Measurements from ENCODE around the gene CD22.

The CD22 gene

DNA sequence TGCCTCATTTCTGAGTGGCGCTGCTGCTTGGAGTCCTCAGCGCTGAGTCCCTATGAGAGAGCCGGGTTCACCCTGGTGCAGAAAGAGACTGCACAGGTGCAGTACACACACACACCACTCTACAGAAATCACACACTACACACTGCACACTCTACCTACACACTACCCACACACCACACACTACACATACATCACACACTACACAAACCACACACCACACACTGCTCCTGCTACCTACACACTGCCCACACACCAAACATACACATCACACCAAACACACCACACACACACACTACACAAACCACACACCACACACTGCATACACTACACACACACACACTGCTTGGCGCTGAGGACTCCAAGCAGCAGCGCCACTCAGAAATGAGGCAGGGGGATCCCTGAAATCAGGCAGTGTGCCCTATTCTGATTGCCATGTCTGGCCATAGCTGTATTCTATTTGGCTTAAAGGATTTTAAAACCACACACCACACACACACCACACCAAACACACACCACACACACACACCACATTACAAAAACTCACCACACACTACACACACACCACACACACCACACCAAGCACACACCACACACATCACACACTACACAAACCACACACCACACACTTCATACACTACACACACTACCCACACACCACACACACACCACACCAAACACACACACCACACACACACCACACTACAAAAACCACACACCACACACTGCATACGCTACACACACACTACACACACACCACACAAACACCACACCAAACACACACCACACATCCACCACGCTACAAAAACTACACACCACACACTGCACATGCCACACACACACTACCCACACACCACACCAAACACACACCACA lies 32.1 kb upstream of the CD22 start:
- DNase-seq: no peak

- DNase-seq: no peak
These were observed 31.5 kb upstream of the CD22 start for GRCh38 chr19:35297515-35297848.

- no peak for DNase-seq
These were observed 31.1 kb upstream of the CD22 start for GRCh38 chr19:35297922-35298321.

GRCh38 chr19:35298561-35298972 lies 30.4 kb upstream of the CD22 start:
- DNase-seq: no peak

- DNase-seq: no peak
These were observed 29.3 kb upstream of the CD22 start for GRCh38 chr19:35299523-35300338.

DNA sequence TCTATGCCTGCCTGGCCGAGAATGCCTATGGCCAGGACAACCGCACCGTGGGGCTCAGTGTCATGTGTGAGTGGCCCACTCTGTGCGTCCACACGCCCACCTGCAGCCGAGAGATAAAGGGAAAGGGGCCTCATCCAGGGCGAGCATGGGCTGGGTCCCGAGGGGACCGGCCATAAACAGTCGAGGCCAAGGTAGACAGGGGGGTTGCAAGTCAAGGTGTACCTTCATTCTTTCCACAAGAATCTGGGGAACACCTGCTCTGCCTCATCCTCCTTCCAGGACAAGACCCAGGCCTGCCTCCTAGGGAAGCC lies 28.7 kb upstream of the CD22 start:
- DNase-seq: no peak

GRCh38 chr19:35301961-35302360 lies 27.0 kb upstream of the CD22 start:
- DNase-seq: no peak

- no peak for DNase-seq
These were observed 26.5 kb upstream of the CD22 start for GRCh38 chr19:35302446-35302845.

- no peak for DNase-seq
These were observed 25.6 kb upstream of the CD22 start for GRCh38 chr19:35303357-35303915.

- DNase-seq: no peak
These were observed 25.0 kb upstream of the CD22 start for GRCh38 chr19:35304036-35304435.

DNA sequence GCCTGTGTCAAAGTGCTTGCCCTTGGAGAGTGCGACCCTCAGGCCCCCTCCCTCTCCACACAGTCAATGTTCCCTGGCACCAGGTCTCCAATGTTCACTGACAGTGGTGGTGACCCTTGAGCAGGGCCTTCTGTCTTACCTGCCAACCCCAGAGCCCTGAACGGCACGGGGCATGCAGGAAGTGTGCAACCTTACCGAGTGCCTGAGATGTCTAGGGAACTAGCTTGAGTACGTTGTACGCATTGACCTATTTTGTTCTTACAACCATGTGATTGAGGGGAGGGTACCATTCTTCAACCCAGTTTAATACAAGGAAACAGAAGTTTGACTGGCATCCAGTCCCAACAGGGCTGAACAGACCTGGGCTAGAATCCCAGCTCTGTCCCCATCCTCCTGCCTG lies 23.8 kb upstream of the CD22 start:
- no peak for DNase-seq

GRCh38 chr19:35306473-35307246 lies 22.3 kb upstream of the CD22 start:
- DNase-seq: peak; percentile 92

DNA sequence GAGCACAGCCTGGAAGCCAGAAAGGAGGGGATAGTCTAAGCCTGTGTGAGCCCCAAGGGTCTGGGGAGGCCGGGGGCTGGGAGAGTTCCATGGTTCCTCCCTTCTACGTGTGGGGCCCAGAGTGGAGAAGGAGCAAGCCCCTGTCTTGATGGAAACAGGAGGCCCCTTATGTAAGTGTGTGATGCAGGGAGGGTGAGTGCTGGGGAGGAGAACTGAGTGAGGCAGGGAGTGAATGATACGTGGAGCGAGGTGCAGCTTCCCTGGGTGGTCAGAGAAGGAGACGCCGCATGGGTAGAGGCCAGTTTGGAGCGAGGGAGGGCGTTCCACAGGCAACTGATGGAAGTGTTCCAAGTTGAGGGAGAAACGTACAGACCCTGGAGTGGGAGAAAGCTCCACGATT lies 21.1 kb upstream of the CD22 start:
- no peak for DNase-seq

DNA sequence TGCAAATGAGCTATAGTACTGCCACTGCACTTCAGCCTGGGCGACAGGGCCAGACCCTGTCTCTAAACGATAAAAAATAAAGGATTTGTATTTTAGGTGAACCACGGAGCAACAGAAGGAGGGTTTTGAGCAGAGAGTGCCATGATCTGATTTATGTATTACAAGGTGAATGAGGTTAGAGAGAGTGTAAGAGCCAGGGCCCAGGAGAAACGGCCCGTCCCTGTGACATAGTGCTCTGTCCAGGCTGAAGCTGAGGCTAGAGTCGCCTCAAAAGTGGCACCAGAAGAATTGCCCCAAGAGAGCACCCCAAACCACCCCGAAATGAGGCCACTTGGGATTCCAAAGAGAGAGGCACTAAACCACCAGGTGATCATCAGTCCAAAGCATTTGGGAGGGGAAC lies 20.1 kb upstream of the CD22 start:
- no peak for DNase-seq

GRCh38 chr19:35309481-35310279 lies 19.3 kb upstream of the CD22 start:
- DNase-seq: no peak

DNA sequence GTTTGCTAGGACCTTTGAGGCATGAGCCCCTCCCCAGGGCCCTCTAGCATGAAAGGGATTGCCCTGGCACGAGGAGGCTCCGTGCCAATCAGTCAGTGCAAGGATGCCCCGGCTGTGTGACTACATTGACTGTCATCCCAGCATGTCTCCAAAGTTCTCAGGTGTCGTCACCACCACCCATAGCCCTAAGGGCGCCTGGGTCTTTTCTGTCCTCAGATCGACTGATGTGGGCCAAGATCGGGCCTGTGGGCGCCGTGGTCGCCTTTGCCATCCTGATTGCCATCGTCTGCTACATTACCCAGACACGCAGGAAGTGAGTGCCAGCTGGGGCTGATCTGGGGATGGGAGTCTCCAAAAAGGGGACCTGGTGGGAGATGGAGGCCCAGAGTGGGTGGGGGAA lies 18.7 kb upstream of the CD22 start:
- DNase-seq: no peak

DNA sequence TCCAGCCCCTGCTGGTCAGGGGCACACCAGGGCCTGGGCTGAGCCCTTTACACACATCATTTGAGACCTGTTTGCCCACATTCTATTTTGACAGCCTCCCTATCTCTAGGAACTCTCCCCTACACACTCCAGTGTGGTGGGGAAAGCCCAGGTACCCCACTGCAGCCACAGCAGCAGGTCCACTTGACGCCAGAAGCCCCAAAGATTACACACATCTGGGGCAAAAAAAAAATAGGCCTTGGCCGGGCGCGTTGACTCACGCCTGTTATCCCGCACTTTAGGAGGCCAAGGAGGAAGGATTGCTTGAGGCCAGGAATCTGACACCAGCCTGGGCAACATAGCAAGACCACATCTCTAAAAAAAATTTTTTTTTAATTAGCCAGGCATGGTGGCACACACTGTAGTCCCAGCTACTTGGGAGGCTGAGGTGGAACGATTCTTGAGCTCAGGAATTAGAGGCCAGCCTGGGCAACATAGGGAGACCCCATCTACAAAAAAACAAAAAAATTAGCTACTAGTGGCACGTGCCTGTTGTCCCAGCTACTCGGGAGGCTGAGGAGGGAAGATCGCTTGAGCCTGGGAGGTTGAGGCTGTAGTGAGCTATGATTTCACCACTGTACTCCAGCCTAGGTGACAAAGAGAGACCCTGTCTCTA lies 18.0 kb upstream of the CD22 start:
- no peak for DNase-seq

DNA sequence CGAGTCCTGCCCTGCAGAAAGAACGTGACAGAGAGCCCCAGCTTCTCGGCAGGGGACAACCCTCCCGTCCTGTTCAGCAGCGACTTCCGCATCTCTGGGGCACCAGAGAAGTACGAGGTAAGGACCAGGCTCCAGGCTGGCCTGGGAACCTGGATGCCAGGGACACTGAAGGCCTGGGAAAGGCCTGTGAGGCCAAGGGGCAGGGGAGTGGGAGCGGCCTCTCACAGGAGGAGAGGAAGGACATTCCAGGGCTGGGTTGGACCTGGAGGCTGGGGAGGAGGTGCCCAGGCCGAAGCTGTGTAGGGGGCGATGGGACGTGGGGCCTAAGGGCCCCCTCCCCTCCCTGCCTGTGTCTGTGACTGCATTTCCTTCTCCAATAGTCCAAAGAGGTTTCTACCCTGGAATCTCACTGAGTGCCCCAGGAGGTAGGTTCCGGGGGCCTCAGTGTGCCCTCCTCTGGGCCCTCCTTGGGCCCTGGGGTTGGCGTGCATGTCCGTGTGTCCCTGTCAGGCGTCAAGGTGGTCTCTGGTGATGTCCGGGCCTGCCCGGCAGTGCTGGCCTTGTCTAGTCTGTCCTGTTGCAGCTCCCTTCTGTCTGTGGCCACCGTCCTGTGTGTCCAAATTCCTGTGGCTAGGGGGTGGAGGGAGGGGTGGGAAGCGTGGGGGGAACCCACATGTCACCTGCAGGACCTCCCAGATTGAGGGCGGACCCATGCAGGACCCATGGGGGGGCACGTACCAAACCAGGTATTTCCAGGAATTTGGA lies 16.9 kb upstream of the CD22 start:
- DNase-seq: no peak

DNA sequence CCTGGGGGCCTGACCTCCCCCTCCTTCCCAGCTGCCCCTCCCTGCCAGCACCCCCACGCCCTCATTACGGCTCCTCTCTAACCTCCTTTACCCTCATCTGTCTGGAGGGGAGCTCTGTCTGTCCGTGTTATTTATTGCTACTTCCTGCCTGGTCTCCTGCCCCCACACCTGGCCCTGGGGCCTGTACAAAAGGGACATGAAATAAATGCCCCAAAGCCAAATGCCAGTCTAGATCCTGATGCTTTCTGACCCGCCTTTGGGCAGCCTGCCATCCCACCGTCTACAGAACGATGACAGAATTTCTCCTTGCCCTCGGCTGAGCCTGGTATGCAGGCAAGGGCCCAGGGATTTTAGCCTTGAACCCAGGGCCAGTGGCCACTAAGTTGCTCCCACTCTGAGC lies 15.4 kb upstream of the CD22 start:
- DNase-seq: no peak

DNA sequence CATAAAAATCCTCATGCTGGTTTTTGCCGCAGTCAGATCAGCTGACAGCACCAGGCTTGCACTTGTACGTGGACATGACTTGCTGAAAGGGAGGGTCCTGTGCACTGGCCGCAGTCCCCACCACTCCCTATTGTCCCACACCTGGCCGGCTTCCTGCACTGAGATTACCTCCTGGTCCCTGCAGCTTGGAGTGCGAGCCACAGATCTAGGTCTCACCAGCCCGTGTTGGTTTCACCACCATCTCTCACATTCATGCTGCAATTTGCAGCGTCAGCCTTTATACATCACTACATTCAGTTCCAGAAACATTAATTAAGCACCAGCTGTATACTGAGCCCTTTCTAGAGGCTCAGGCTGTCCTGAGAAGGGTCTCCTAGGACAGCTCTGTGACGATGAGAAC lies 15.0 kb upstream of the CD22 start:
- no peak for DNase-seq

DNA sequence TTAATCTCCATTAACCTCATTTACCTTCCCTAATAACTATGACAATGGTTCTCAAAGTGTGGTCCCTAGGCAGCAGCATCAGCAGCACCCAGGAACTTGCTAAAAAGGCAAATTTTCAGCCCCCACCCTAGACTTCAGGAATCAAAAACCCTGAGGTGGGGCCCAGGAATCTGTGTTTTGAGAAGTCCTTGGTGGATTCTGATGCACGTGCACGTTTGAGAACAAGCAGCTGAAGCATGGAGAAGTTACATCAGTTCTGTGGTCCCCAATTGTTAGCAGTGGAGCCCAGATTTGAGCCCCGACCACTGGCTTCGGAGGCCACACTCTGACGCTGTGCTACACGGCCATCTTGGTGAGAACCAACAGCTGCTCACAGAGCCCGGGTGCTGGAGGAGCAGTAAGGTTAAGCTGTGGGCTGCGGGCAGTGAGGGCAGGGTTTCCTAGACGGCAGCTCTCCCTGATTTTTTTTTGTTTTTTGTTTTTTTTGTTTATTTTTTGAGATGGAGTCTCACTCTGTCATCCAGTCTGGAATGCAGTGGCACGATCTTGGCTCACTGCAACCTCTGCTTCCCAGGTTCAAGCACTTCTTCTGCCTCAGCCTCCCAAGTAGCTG lies 14.0 kb upstream of the CD22 start:
- DNase-seq: no peak
